ENCODE results near the gene ZNF460. TPM values are rescaled to one million over a fixed set of nuclear protein-coding genes. Genes with fewer than 3 reads are reported as not detected.

The ZNF460 gene
- total RNA-seq, 1 experiment from 2014 or later, result 43.1 TPM

DNA sequence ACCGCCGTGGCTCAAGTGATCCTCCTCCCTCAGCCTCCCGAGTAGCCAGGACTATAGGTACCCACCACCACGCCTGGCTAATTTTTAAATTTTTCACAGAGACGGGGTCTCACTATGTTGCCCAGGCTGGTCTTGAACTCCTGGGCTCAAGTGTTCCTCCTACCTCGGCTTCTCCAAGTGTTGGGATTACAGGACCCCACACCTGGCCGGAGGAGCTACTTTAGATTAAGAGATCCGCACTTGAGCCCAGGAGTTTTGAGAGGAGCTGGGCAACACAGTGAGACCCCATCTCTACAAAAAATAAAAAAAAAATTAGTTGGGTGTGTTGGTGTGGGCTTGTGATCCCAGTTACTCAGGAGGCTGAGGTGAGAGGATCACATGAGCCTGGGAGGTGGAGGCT, 9.0 kb upstream of the ZNF460 start (continued):
- no peak for TF ChIP-seq ZBTB33 (IDR thresholded peaks at IDR 0.05; ENCODE audit: extremely low read depth, insufficient replicate concordance, low read length)

DNA sequence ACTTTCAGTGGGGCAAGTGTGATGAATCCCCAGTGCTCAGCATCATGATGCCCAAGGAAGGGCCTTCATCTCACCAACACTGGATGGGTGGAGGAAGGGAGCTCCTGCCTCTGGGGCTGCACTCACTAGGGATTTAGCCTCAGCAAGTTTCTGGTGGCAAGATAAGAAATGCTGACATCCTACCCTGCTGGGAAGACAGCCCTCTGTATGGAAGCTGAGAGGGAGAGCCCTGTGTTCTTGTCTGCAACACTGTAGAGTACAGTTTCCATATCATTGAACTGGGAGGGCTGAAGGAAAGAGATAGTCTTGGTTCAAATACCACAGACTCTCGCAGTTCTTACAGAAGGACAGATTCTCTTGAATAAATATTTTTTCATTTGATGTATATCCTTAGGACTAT, 7.3 kb upstream of the ZNF460 start:
- no peak overlapping the region for H2AFZ ChIP-seq (ENCODE audit: low read depth, low read length, poor library complexity, severe bottlenecking)
- no peaks in the 10 kb centered on the region for H3K9me2 ChIP-seq (ENCODE audit: insufficient read depth)
- intact Hi-C loops (cut with micrococcal nuclease), result no loop called here
- H3K27ac ChIP-seq (ENCODE audit: low read depth, low read length), result no peak overlapping the region
- BruUV-seq (replicated peaks), result no TSS peak
- DNase-seq (ENCODE audit: low read depth, low spot score) (no peak), ATAC-seq (no peak)
- H3K4me1 ChIP-seq (ENCODE audit: control insufficient read depth in 1 of 2, insufficient read depth in 2 of 2, low read length in 2 of 2), result no peaks in the 10 kb centered on the region
- H3K4me2 ChIP-seq (ENCODE audit: low read length), result no peak overlapping the region
- TF ChIP-seq EZH2 (IDR thresholded peaks at IDR 0.05), result no peak
- TF ChIP-seq SP1 (IDR thresholded peaks at IDR 0.05; ENCODE audit: low read depth), result no peak
- no peak for TF ChIP-seq SIN3A (IDR thresholded peaks at IDR 0.05; ENCODE audit: low read depth)
- no peak for TF ChIP-seq ZFX (IDR thresholded peaks at IDR 0.05)
- TF ChIP-seq, protein P1, sequence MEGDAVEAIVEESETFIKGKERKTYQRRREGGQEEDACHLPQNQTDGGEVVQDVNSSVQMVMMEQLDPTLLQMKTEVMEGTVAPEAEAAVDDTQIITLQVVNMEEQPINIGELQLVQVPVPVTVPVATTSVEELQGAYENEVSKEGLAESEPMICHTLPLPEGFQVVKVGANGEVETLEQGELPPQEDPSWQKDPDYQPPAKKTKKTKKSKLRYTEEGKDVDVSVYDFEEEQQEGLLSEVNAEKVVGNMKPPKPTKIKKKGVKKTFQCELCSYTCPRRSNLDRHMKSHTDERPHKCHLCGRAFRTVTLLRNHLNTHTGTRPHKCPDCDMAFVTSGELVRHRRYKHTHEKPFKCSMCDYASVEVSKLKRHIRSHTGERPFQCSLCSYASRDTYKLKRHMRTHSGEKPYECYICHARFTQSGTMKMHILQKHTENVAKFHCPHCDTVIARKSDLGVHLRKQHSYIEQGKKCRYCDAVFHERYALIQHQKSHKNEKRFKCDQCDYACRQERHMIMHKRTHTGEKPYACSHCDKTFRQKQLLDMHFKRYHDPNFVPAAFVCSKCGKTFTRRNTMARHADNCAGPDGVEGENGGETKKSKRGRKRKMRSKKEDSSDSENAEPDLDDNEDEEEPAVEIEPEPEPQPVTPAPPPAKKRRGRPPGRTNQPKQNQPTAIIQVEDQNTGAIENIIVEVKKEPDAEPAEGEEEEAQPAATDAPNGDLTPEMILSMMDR (IDR thresholded peaks at IDR 0.05 in 2 of 3, conservative IDR thresholded peaks at IDR 0.05 in 1 of 3; ENCODE audit: borderline replicate concordance in 1 of 3, insufficient read depth in 1 of 3, low read depth in 2 of 3, low read length in 2 of 3), result no peak
- TF ChIP-seq RAD21 (IDR thresholded peaks at IDR 0.05; ENCODE audit: low read depth), result no peak
- no peak for TF ChIP-seq SRF (IDR thresholded peaks at IDR 0.05; ENCODE audit: low read depth)
- no peak for TF ChIP-seq REST (IDR thresholded peaks at IDR 0.05; ENCODE audit: low read depth)
- TF ChIP-seq CBX3 (IDR thresholded peaks at IDR 0.05; ENCODE audit: low read depth), result no peak
- no peak for TF ChIP-seq TCF7L2 (IDR thresholded peaks at IDR 0.05; ENCODE audit: borderline replicate concordance, extremely low read depth, insufficient read depth, insufficient read length)
- no peak for TF ChIP-seq JUND (IDR thresholded peaks at IDR 0.05)
- no peak for TF ChIP-seq CEBPB (IDR thresholded peaks at IDR 0.05; ENCODE audit: low read depth)
- TF ChIP-seq ZNF274 (IDR thresholded peaks at IDR 0.05; ENCODE audit: low read depth, low read length), result no peak
- TF ChIP-seq, protein P2, sequence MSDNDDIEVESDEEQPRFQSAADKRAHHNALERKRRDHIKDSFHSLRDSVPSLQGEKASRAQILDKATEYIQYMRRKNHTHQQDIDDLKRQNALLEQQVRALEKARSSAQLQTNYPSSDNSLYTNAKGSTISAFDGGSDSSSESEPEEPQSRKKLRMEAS (IDR thresholded peaks at IDR 0.05), result no peak
- H3K27me3 ChIP-seq (ENCODE audit: insufficient read depth, low read length), result no peaks in the 10 kb centered on the region
- ChIA-PET RAD21 (ENCODE audit: low non-redundant PET in 1 of 2, low total read pairs in 2 of 2, uncharacterized antibody in 2 of 2, unreplicated experiment in 2 of 2) (no interaction called here), CTCF (no interaction called here), POLR2A (no interaction called here)
- no peak overlapping the region for H3K4me3 ChIP-seq (replicated peaks in 1 of 2; ENCODE audit: low read depth in 1 of 2, low read length in 2 of 2)
- H3K36me3 ChIP-seq (ENCODE audit: control insufficient read depth in 1 of 2, insufficient read depth in 2 of 2, low read length in 2 of 2), result no peaks in the 10 kb centered on the region
- H4K20me1 ChIP-seq (ENCODE audit: insufficient read depth), result no peaks in the 10 kb centered on the region
- H3K9me3 ChIP-seq (ENCODE audit: control insufficient read depth in 1 of 2, insufficient read depth in 1 of 2, low read depth in 1 of 2, low read length in 2 of 2), result no peaks in the 10 kb centered on the region
- no peaks in the 10 kb centered on the region for H3K79me2 ChIP-seq (ENCODE audit: insufficient read depth, low read length)
- H3K9ac ChIP-seq (ENCODE audit: low read length), result no peak overlapping the region

Measured in HCT116 (cell line).